ENCODE results near the gene MPG. TPM values are rescaled to one million over a fixed set of nuclear protein-coding genes. Genes with fewer than 3 reads are reported as not detected.

Gene MPG
- total RNA-seq, 1 experiment from 2014 or later, result 32.6 TPM

GRCh38 chr16:60929-61878 is 16.8 kb upstream of the MPG start:
- Histone ChIP-seq H3K36me3 (ENCODE audit: control insufficient read depth in 1 of 2, insufficient read depth in 2 of 2, low read length in 2 of 2) (no peaks in the 10 kb centered on the region; a peak in 1 of 4 replicates), H3K9me3 (ENCODE audit: control insufficient read depth in 1 of 2, insufficient read depth in 1 of 2, low read depth in 1 of 2, low read length in 2 of 2) (no peaks in the 10 kb centered on the region), H3K9me2 (ENCODE audit: insufficient read depth) (no peaks in the 10 kb centered on the region), H3K4me2 (ENCODE audit: low read length) (no peak overlapping the region), H3K4me1 (ENCODE audit: control insufficient read depth in 1 of 2, insufficient read depth in 2 of 2, low read length in 2 of 2) (peaks cover 0 to 3% of the 10 kb centered on the region in 2 experiments; a peak in 1 of 4 replicates), H2AFZ (ENCODE audit: low read depth, low read length, poor library complexity, severe bottlenecking) (no peak overlapping the region), H3K79me2 (ENCODE audit: insufficient read depth, low read length) (no peaks in the 10 kb centered on the region), H3K4me3 (replicated peaks in 1 of 2; ENCODE audit: low read depth in 1 of 2, low read length in 2 of 2) (no peak overlapping the region), H3K27me3 (ENCODE audit: insufficient read depth, low read length) (no peaks in the 10 kb centered on the region), H3K9ac (ENCODE audit: low read length) (no peak overlapping the region), H3K27ac (ENCODE audit: low read depth, low read length) (no peak overlapping the region), H4K20me1 (ENCODE audit: insufficient read depth) (no peaks in the 10 kb centered on the region)
- DNase-seq (ENCODE audit: low read depth, low spot score), result no peak
- no peak for ATAC-seq
- intact Hi-C loops (cut with micrococcal nuclease), result no loop called here
- TF ChIP-seq CTCF (IDR thresholded peaks at IDR 0.05 in 2 of 3, conservative IDR thresholded peaks at IDR 0.05 in 1 of 3; ENCODE audit: borderline replicate concordance in 1 of 3, insufficient read depth in 1 of 3, low read depth in 2 of 3, low read length in 2 of 3), result no peak
- no peak for TF ChIP-seq CEBPB (IDR thresholded peaks at IDR 0.05; ENCODE audit: low read depth)
- ChIA-PET CTCF (no interaction called here), POLR2A (no interaction called here), RAD21 (ENCODE audit: low non-redundant PET in 1 of 2, low total read pairs in 2 of 2, uncharacterized antibody in 2 of 2, unreplicated experiment in 2 of 2) (no interaction called here)
- no TSS peak for BruUV-seq (replicated peaks)

- no TSS peak for BruUV-seq (replicated peaks)
- intact Hi-C loops (cut with micrococcal nuclease), result no loop called here
- Histone ChIP-seq H3K27ac (ENCODE audit: low read depth, low read length) (no peak overlapping the region), H3K4me1 (ENCODE audit: control insufficient read depth in 1 of 2, insufficient read depth in 2 of 2, low read length in 2 of 2) (peaks cover 0 to 3% of the 10 kb centered on the region in 2 experiments; a peak in 1 of 4 replicates), H3K9me3 (ENCODE audit: control insufficient read depth in 1 of 2, insufficient read depth in 1 of 2, low read depth in 1 of 2, low read length in 2 of 2) (no peaks in the 10 kb centered on the region), H3K4me3 (replicated peaks in 1 of 2; ENCODE audit: low read depth in 1 of 2, low read length in 2 of 2) (no peak overlapping the region), H3K9me2 (ENCODE audit: insufficient read depth) (no peaks in the 10 kb centered on the region), H3K79me2 (ENCODE audit: insufficient read depth, low read length) (no peaks in the 10 kb centered on the region), H3K36me3 (ENCODE audit: control insufficient read depth in 1 of 2, insufficient read depth in 2 of 2, low read length in 2 of 2) (no peaks in the 10 kb centered on the region; a peak in 1 of 4 replicates), H3K4me2 (ENCODE audit: low read length) (no peak overlapping the region), H3K27me3 (ENCODE audit: insufficient read depth, low read length) (no peaks in the 10 kb centered on the region), H4K20me1 (ENCODE audit: insufficient read depth) (no peaks in the 10 kb centered on the region), H2AFZ (ENCODE audit: low read depth, low read length, poor library complexity, severe bottlenecking) (no peak overlapping the region), H3K9ac (ENCODE audit: low read length) (no peak overlapping the region)
- ChIA-PET RAD21 (ENCODE audit: low non-redundant PET in 1 of 2, low total read pairs in 2 of 2, uncharacterized antibody in 2 of 2, unreplicated experiment in 2 of 2) (no interaction called here), CTCF (no interaction called here), POLR2A (no interaction called here)
- ATAC-seq (no peak), DNase-seq (ENCODE audit: low read depth, low spot score) (no peak)
- TF ChIP-seq ZFX (IDR thresholded peaks at IDR 0.05) (no peak), TCF7L2 (IDR thresholded peaks at IDR 0.05; ENCODE audit: borderline replicate concordance, extremely low read depth, insufficient read depth, insufficient read length) (no peak), REST (IDR thresholded peaks at IDR 0.05; ENCODE audit: low read depth) (no peak)
Measured at GRCh38 chr16:61879-62281, 16.1 kb upstream of the MPG start.
